ENCODE measurements around the gene NPAS3. TPM values are rescaled to one million over a fixed set of nuclear protein-coding genes. Genes with fewer than 3 reads are reported as not detected.

Gene NPAS3
- total and polyA plus RNA-seq, 2 donors (not counting 3 experiments of a cell fraction or from before 2014, with no cell fraction given): 0.10 to 0.13 TPM

DNA sequence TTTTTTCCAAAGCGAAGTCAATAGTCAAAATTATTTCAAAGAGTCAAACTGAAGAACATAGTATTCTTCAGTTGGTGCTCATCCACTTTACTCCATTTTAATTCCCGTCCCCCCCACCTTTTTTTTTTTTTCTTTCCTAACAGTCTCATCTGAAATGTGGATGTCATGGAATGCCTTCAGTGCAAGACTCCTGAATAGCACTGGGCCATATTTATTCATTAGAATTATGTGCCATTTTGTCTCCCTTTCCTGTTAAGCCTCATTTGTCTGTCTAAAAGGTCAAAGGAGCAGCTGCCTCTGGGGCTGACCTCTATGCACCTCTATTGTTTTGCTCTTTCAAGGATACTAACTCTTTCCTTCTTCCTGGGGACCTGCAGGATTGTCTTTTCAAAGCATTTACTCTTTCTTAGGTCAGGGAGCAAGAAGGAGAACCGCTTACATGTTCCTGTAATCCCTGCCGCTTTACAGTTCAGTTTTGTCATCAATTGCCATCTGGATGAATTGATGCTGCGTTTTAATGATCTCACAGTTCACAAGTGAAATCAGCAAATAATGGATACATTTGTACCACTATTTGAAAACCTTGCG, 310.6 kb downstream of the NPAS3 start:
- FAIRE-seq: no peak
- no TSS peak for BruUV-seq (replicated peaks)
- intact Hi-C loops (cut with micrococcal nuclease): no loop called here
- no peaks in the 10 kb centered on the region for H3K36me3 ChIP-seq (ENCODE audit: control insufficient read depth in 2 of 2, extremely low read depth in 1 of 2, insufficient read depth in 2 of 2, low read length in 2 of 2)
- H3K9ac ChIP-seq (replicated peaks; ENCODE audit: extremely low read depth, insufficient read depth, low read length): no peak overlapping the region
- CTCF ChIA-PET: no interaction called here
- H3K79me2 ChIP-seq (ENCODE audit: control insufficient read depth, insufficient read depth, low read length): no peaks in the 10 kb centered on the region
- no peak overlapping the region for H3K4me2 ChIP-seq (ENCODE audit: insufficient read depth, low read length)
- H3K27me3 ChIP-seq (ENCODE audit: control insufficient read depth in 2 of 2, insufficient read depth in 2 of 2, low read length in 2 of 2): peaks cover 0 to 4% of the 10 kb centered on the region in 2 experiments
- H3K4me3 ChIP-seq (replicated peaks in 1 of 3; ENCODE audit: insufficient read depth in 1 of 3, low read depth in 1 of 3, low read length in 3 of 3): no peak overlapping the region
- H3K9me1 ChIP-seq (replicated peaks; ENCODE audit: control insufficient read depth, extremely low read depth, insufficient read depth, low read length): no peaks in the 10 kb centered on the region
- no peak for TF ChIP-seq MYC (IDR thresholded peaks at IDR 0.05; ENCODE audit: low read depth, low read length)
- no peak for TF ChIP-seq POLR2AphosphoS5 (IDR thresholded peaks at IDR 0.05; ENCODE audit: insufficient read depth, low read depth, low read length)
- TF ChIP-seq, protein P1, sequence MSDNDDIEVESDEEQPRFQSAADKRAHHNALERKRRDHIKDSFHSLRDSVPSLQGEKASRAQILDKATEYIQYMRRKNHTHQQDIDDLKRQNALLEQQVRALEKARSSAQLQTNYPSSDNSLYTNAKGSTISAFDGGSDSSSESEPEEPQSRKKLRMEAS (IDR thresholded peaks at IDR 0.05; ENCODE audit: insufficient read depth, insufficient read length): no peak
- TF ChIP-seq POLR2A (IDR thresholded peaks at IDR 0.05; ENCODE audit: low read depth, low read length): no peak
- no peak for TF ChIP-seq CTCF (IDR thresholded peaks at IDR 0.05; ENCODE audit: extremely low read depth in 1 of 2, insufficient read depth in 1 of 2, low read depth in 1 of 2, low read length in 2 of 2)
- no peaks in the 10 kb centered on the region for H3K4me1 ChIP-seq (ENCODE audit: control insufficient read depth, extremely low read depth, insufficient read depth, low read length)
- H4K20me1 ChIP-seq (replicated peaks; ENCODE audit: control insufficient read depth, extremely low read depth, insufficient read depth, low read length): no peaks in the 10 kb centered on the region
- H3K9me3 ChIP-seq (replicated peaks; ENCODE audit: control insufficient read depth, insufficient read depth, low read length): no peaks in the 10 kb centered on the region
- POLR2A ChIA-PET: no interaction called here
- dilution Hi-C loops (cut with MboI; ENCODE audit: extremely low pct_ligation_motif_present, low sequenced_read_pairs): no loop called here
- no peak overlapping the region for H2AFZ ChIP-seq (ENCODE audit: low read depth, low read length)
- no peak for DNase-seq (ENCODE audit: low read depth, low spot score)
- H3K27ac ChIP-seq (ENCODE audit: insufficient read depth, low read depth, low read length): no peak overlapping the region

DNA sequence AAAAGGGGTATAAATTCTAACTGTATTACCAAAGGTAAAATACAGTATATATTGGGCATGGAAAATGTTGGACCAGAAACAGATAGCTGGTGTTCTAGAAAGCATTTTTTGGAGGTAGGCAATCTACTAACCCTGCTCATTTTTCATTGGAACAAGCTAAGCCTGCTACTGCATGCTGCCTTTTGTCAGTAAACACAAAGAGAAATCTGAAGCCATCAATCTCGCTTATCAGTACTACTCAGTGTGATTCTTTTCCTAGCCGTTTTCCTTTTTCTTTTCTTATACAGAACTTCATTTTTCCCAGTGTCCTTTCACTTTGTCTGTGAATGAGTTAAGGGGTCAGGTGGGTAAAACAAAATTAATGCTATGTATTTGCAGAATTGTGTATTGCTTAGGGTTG, 312.3 kb downstream of the NPAS3 start:
- intact Hi-C loops (cut with micrococcal nuclease): no loop called here
- no peaks in the 10 kb centered on the region for H3K4me1 ChIP-seq (ENCODE audit: control insufficient read depth, extremely low read depth, insufficient read depth, low read length)
- H2AFZ ChIP-seq (ENCODE audit: low read depth, low read length): no peak overlapping the region
- ChIA-PET POLR2A (no interaction called here), CTCF (no interaction called here)
- H3K79me2 ChIP-seq (ENCODE audit: control insufficient read depth, insufficient read depth, low read length): no peaks in the 10 kb centered on the region
- H3K9me1 ChIP-seq (replicated peaks; ENCODE audit: control insufficient read depth, extremely low read depth, insufficient read depth, low read length): no peaks in the 10 kb centered on the region
- no peaks in the 10 kb centered on the region for H4K20me1 ChIP-seq (replicated peaks; ENCODE audit: control insufficient read depth, extremely low read depth, insufficient read depth, low read length)
- no peak overlapping the region for H3K4me3 ChIP-seq (replicated peaks in 1 of 3; ENCODE audit: insufficient read depth in 1 of 3, low read depth in 1 of 3, low read length in 3 of 3)
- dilution Hi-C loops (cut with MboI; ENCODE audit: extremely low pct_ligation_motif_present, low sequenced_read_pairs): no loop called here
- no peak overlapping the region for H3K9ac ChIP-seq (replicated peaks; ENCODE audit: extremely low read depth, insufficient read depth, low read length)
- H3K9me3 ChIP-seq (replicated peaks; ENCODE audit: control insufficient read depth, insufficient read depth, low read length): no peaks in the 10 kb centered on the region
- peaks cover 0 to 4% of the 10 kb centered on the region in 2 experiments for H3K27me3 ChIP-seq (ENCODE audit: control insufficient read depth in 2 of 2, insufficient read depth in 2 of 2, low read length in 2 of 2)
- DNase-seq (ENCODE audit: low read depth, low spot score) (no peak), FAIRE-seq (no peak)
- H3K36me3 ChIP-seq (ENCODE audit: control insufficient read depth in 2 of 2, extremely low read depth in 1 of 2, insufficient read depth in 2 of 2, low read length in 2 of 2): no peaks in the 10 kb centered on the region
- no peak for TF ChIP-seq EZH2 (IDR thresholded peaks at IDR 0.05; ENCODE audit: borderline replicate concordance, low read depth, low read length, severe bottlenecking)
- TF ChIP-seq POLR2A (IDR thresholded peaks at IDR 0.05; ENCODE audit: low read depth, low read length): no peak
- no peak for TF ChIP-seq MYC (IDR thresholded peaks at IDR 0.05; ENCODE audit: low read depth, low read length)
- no peak for TF ChIP-seq JUN (IDR thresholded peaks at IDR 0.05; ENCODE audit: borderline replicate concordance, insufficient read depth, insufficient read length, low read depth)
- no peak for TF ChIP-seq POLR2AphosphoS5 (IDR thresholded peaks at IDR 0.05; ENCODE audit: insufficient read depth, low read depth, low read length)
- TF ChIP-seq GATA2 (IDR thresholded peaks at IDR 0.05; ENCODE audit: insufficient read depth, insufficient read length, low read depth, low read length): no peak
- no peak for TF ChIP-seq FOS (IDR thresholded peaks at IDR 0.05; ENCODE audit: borderline replicate concordance, insufficient read depth, low read length)
- no peak for TF ChIP-seq CTCF (IDR thresholded peaks at IDR 0.05; ENCODE audit: extremely low read depth in 1 of 2, insufficient read depth in 1 of 2, low read depth in 1 of 2, low read length in 2 of 2)
- TF ChIP-seq, protein P1 (IDR thresholded peaks at IDR 0.05; ENCODE audit: insufficient read depth, insufficient read length): no peak
- no TSS peak for BruUV-seq (replicated peaks)
- no peak overlapping the region for H3K4me2 ChIP-seq (ENCODE audit: insufficient read depth, low read length)
- no peak overlapping the region for H3K27ac ChIP-seq (ENCODE audit: insufficient read depth, low read depth, low read length)

All from endothelial cell of umbilical vein (primary cell).